ENCODE results near the gene SYT9.

GRCh38 chr11:7381937-7382336 is 130.2 kb downstream of the SYT9 start:
- TF ChIP-seq, protein P1, sequence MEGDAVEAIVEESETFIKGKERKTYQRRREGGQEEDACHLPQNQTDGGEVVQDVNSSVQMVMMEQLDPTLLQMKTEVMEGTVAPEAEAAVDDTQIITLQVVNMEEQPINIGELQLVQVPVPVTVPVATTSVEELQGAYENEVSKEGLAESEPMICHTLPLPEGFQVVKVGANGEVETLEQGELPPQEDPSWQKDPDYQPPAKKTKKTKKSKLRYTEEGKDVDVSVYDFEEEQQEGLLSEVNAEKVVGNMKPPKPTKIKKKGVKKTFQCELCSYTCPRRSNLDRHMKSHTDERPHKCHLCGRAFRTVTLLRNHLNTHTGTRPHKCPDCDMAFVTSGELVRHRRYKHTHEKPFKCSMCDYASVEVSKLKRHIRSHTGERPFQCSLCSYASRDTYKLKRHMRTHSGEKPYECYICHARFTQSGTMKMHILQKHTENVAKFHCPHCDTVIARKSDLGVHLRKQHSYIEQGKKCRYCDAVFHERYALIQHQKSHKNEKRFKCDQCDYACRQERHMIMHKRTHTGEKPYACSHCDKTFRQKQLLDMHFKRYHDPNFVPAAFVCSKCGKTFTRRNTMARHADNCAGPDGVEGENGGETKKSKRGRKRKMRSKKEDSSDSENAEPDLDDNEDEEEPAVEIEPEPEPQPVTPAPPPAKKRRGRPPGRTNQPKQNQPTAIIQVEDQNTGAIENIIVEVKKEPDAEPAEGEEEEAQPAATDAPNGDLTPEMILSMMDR (IDR thresholded peaks at IDR 0.05; ENCODE audit: low read depth, low read length, missing input control) = no peak
- TF ChIP-seq YY1 (IDR thresholded peaks at IDR 0.05) = no peak
- TF ChIP-seq, protein P2, sequence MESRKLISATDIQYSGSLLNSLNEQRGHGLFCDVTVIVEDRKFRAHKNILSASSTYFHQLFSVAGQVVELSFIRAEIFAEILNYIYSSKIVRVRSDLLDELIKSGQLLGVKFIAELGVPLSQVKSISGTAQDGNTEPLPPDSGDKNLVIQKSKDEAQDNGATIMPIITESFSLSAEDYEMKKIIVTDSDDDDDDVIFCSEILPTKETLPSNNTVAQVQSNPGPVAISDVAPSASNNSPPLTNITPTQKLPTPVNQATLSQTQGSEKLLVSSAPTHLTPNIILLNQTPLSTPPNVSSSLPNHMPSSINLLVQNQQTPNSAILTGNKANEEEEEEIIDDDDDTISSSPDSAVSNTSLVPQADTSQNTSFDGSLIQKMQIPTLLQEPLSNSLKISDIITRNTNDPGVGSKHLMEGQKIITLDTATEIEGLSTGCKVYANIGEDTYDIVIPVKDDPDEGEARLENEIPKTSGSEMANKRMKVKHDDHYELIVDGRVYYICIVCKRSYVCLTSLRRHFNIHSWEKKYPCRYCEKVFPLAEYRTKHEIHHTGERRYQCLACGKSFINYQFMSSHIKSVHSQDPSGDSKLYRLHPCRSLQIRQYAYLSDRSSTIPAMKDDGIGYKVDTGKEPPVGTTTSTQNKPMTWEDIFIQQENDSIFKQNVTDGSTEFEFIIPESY (IDR thresholded peaks at IDR 0.05) = no peak
- TF ChIP-seq SP1 (IDR thresholded peaks at IDR 0.05) = no peak
- TF ChIP-seq, protein P3, sequence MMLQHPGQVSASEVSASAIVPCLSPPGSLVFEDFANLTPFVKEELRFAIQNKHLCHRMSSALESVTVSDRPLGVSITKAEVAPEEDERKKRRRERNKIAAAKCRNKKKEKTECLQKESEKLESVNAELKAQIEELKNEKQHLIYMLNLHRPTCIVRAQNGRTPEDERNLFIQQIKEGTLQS (IDR thresholded peaks at IDR 0.05) = no peak
- no peak for TF ChIP-seq RAD21 (IDR thresholded peaks at IDR 0.05)
- TF ChIP-seq TAF1 (conservative IDR thresholded peaks at IDR 0.05) = no peak
- TF ChIP-seq, protein P4, sequence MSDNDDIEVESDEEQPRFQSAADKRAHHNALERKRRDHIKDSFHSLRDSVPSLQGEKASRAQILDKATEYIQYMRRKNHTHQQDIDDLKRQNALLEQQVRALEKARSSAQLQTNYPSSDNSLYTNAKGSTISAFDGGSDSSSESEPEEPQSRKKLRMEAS (IDR thresholded peaks at IDR 0.05) = no peak
- TF ChIP-seq, protein P5, sequence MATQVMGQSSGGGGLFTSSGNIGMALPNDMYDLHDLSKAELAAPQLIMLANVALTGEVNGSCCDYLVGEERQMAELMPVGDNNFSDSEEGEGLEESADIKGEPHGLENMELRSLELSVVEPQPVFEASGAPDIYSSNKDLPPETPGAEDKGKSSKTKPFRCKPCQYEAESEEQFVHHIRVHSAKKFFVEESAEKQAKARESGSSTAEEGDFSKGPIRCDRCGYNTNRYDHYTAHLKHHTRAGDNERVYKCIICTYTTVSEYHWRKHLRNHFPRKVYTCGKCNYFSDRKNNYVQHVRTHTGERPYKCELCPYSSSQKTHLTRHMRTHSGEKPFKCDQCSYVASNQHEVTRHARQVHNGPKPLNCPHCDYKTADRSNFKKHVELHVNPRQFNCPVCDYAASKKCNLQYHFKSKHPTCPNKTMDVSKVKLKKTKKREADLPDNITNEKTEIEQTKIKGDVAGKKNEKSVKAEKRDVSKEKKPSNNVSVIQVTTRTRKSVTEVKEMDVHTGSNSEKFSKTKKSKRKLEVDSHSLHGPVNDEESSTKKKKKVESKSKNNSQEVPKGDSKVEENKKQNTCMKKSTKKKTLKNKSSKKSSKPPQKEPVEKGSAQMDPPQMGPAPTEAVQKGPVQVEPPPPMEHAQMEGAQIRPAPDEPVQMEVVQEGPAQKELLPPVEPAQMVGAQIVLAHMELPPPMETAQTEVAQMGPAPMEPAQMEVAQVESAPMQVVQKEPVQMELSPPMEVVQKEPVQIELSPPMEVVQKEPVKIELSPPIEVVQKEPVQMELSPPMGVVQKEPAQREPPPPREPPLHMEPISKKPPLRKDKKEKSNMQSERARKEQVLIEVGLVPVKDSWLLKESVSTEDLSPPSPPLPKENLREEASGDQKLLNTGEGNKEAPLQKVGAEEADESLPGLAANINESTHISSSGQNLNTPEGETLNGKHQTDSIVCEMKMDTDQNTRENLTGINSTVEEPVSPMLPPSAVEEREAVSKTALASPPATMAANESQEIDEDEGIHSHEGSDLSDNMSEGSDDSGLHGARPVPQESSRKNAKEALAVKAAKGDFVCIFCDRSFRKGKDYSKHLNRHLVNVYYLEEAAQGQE (IDR thresholded peaks at IDR 0.05) = no peak
- no peak for TF ChIP-seq EGR1 (IDR thresholded peaks at IDR 0.05; ENCODE audit: low read depth in 2 of 2)
- no peak for TF ChIP-seq RXRA (IDR thresholded peaks at IDR 0.05)

Measured in liver (tissue), 3 donors.